Stimulated activated CD8-positive, alpha-beta memory T cell treated with anti-CD3 and anti-CD28 coated beads, Interleukin-15, amount 100 ng/mL, for 1 hour (primary cell): ENCODE measurements around the gene GPR3.
"Not testable (repeated sequence)": the region's sequence is repeated elsewhere in the genome, so short reads cannot be mapped to it uniquely, and the experiment has no call there.

Experiments used
- DNase-seq: peaks from one replicate; pipeline ENCODE4 v3.0.0-alpha.2; 2020; ENCODE audit warnings: low read depth

The GPR3 gene

DNA sequence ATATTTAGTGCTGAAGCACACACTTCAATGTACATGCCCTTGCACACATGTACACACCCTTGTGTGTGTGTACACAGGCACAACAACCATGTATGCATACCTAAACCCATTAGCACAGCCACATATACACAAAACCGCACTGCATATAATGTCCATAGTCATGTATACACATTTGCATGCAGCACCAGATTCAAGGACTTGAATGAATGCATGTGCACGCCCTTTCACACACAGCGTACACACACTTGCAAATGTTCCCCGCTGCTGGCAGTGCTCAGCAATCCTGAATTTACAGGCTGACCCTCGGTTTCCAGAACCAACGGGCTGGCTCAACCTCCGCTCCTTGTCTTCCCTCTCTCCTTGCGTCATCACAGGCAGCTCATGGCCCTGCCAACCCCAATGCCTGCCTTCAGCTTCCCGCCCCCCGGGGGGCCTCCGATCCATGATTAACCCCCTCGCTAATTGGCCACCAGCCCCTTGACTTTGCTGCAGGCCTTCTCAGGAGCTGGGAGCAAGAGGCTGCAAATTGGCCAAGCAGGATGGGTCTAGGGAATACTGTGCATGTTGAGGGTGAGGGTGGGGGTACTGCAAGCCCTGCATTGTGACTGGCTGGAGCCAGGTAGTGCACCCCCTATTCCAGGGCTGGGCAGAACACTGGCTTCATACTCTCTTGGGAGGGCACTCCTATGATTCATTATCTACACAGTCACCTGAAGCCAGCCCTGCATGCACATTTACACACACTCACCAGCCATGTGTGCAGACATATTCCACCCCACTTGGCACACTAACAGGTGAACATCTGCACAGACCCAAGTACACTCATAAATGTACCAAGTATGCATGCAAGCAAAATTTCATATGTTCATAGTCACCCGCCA is 7.9 kb downstream of the GPR3 start:
- no peak for DNase-seq

DNA sequence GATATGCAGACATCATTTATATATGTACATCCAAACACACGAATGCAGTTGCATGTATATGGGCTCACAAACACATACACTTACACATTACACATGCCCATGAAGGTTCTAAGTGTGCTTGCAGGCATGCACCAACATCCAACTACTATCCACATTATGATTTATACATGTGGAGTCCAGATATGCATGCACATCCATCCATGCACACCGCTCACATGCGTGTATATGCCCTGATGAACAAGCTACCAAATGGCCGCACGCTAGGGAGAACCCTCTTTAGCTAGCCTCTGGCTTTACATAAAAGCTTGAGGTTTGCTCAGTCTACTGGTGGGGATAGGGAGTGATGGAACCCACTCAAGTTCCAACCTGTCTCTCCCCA is 8.5 kb downstream of the GPR3 start:
- DNase-seq: no peak

DNA sequence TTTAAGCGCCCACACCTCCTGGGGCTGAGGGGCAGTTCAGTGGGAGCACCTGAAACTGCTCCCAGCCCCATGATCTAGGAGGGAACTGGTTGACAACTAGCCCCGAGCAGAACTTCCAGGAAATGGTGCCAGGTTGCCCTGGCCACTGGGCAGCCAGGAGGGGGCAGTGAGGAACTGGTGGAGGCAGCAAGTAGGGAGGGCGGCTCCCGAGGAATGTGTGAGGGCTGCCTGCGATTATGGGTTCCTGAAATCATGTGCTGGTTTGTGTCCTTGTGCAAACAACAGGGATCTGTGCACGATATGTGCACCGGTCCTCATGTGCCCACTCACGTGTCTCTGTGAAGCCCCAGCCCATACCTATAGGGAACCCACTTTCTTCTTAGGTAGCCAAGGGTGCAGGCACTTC is 9.9 kb downstream of the GPR3 start:
- DNase-seq: no peak

DNA sequence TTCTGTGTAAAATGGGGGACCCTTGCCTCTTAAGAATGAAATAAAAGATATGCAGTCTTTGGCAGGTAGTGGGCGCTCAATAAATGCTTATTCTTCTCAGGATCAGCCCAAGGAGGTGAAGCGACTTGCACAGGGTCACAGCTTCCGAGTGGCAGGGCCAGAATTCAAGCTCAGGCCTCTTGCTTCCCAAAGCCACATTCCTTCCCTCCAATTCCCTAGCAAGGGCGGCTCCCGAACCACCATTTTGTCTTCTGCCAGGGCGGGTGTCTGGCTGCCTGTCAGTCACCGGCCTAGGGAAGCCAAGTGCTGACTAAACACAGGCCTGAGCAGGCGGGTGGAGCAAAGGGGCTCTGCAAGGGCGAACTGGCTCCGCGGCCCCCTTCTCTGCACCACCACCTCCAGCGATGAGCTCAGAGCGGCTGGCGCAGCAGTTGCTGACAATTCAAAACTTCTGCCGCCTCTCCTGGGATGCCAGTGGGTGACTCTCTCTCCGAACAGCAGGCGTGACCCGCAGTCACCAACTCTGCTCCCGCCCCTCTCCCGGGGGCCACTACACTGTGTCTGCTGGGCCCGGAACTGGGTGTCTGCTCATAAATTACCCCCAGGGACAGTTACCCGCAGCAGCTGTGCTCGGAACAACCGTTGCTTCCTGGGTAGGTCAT is 10.8 kb downstream of the GPR3 start:
- no peak for DNase-seq

DNA sequence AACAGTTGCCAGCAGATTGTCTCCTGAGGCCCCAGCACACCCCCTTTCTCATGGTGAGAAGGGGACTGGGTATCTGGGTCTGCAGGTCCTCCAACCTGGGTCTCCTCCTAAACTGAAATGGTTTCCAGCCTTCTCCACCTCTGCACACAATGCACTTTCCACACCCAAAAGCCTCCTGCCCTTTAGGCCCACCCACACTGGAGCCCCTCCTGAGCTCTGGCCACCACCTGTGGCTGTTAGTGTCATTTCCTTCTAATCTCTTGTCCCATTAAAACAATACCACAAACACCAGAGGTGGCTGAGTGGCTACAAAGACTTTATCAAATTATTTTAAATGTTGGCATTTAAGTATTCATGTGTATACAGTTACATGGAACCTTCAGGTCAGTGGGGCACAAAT is 11.5 kb downstream of the GPR3 start:
- no peak for DNase-seq

DNA sequence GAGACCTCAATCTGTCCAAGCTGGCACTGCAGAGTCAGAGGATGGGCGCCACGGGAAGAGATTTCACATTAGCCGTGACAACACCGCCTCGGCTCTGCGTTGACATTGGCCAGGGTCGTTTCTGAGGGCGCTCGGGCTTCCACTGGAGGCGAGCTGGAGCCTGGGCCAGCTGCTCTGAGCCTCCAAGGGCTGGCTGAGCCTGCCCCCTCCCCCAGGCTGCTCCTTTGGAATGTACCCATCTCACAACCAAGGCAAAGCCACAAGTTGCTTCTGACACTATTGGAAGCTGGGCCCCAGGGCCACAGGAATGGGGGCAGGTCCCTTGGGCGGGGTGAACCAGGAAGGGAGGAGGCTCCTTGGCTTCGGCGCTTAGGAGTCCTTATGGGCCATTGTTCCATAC is 12.7 kb downstream of the GPR3 start:
- no peak for DNase-seq

DNA sequence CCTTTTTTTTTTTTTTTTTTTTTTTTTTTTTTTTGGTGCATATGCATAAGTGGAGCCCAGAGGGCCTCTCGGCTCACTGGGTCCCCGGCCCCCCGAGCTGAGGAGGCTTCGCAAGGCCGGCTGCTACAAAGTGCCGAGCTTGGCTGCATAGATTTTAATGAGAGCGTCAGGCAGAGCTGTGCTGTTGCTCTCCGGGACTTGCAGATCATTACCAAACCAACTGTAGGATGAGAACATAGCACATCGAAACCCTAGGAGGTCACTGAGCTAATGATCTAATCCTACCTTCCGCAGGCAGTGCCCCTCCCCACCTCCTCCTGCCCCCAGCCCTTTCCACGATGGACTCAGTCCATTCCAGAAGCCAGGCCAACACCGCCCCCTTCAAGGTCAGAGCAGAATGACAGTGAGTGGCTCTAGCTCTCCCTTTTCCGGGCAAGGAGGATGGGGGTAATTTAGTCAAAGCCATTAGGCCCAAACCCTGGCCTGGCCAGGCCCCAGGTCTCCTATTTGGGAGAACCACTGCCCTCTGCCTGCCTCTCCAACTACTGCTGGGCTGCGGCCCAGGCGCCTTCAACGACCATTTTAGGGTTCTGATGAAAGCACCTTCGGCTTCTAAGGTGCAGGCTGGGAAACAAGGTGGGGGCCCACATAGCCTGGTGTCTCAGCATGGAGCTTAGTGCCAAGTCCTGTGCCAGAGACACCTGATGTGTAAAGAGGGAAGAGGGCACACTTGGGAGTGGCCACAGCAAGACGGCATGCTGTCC is 13.4 kb downstream of the GPR3 start:
- DNase-seq: not testable (repeated sequence)

DNA sequence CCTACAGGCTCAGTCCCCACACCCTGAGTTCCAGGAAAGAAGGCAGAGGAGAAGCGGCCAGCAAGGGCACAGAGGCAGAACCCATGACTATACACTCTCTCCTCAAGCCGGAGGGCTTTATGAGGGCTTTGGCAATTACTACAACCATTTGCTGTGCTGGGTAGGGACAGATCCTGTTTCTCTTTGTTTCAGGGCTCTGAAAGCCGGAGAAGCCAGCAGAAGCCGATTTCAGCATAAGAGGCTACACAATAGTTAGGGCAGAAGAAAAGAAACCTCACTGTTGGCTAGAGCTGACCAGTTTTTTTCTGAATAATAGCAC is 13.9 kb downstream of the GPR3 start:
- no peak for DNase-seq

DNA sequence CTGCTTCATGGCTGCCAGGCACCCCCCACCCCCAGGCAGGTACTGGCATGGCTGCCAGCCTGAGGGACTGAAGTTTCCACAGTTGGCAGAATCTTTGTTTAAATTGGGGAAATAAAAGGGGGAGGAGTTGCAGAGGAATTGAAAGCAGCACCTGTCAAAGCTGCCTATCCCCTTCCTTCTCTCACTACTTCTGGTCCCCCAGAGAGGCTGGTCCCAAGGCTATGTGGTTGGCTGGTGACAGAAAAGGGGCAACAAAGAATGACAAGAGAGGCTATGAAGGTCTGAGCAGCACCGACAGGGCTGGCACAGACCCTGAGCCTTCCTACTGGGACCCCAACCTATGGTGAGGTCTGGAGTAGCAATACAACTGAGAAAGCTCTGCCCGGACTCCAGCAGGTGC is 14.4 kb downstream of the GPR3 start:
- DNase-seq: not testable (repeated sequence)

DNA sequence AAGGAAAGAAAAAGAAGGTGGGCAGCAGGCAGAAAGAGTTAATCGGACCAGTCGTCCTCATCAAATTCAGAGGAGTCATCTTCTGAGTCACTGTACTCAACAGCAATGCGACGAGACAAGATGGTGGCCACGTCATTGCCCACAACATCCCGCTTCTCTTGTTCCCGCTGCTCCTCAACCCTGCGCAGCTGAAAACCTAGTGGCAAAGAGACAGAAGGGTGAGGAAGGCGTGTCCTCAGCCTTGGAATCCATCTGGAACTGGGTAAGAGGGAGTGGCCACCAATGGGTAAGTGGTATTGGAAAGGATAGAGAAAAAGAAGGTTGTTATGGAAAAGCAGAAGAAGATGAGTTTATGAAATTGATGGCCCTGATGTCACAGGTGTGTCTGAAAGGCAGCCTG is 15.7 kb downstream of the GPR3 start:
- no peak for DNase-seq

DNA sequence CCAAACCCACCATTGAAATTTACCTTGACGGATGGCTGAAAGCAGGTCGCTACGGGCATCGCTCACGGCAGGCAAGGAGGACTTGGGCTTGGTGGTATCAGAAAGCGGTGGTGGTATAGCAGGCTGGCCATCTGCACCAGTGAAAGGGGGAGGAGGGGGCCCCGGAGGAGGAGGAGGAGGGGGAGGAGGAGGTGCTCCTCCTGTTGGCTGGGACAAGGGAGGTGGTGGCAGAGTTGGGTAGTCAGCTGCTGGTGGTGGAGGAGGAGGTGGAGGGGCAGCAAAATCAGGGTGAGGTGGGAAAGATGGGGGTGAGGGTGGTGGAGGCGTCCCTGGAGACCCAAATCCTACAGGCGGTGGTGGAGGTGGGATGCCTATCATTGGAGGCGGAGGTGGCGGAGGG is 17.2 kb downstream of the GPR3 start:
- no peak for DNase-seq

DNA sequence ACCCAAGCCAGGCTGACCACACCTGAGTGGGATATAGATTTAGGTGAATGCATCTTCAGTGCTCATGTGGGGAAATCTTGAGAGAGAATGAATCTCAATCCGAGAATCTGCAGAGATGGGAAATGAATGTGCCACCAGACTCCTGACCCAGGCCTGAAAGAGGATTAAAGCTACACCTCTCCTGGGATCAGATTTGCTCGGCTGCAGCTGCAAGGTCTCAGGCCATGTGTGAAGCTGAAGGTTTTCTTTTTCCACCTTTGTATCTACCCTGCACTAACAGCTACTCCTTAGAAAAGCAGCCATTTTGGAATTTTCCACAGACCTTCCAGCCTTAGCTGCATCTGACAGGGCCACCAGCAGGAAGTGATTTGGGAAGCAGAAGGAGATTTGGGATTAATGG is 18.3 kb downstream of the GPR3 start:
- DNase-seq: no peak

DNA sequence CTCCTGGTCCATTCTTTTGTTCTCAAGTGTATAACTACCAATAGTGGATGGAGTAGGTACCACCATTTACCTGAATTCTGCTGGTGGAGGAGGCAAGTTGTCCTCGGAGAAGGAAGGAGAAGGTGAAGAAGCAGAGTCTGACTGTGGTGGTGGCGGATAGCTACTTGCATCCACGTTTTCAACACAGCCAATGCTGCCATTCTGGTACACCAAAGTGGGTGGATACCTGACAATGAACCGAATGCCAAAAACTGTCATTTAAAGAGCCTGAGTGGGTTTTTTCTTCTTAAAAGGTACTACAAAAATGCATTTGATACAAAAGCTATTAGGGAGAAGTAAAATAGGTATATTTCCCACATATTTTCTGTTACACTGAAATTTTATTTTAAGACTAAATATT is 20.1 kb downstream of the GPR3 start:
- DNase-seq: no peak

DNA sequence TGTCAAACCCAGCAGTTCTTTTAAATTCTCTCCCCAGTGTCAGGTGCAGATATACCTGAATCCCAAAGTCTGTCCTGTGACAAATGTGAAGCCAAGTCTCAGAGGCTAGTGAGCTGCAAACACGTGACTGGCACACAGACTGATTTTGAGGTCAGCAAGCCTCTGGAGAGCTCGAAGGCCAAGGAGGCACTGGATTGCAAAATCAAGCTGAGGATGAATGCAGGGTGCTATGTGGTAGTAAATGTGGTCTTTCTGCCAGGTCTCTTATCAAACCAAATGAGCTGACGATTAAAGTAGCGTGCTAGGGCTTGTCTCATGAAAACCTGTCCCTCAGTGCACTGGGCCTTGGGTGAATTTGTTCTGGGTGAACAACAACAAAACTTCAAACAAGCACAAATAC is 20.6 kb downstream of the GPR3 start:
- DNase-seq: no peak

DNA sequence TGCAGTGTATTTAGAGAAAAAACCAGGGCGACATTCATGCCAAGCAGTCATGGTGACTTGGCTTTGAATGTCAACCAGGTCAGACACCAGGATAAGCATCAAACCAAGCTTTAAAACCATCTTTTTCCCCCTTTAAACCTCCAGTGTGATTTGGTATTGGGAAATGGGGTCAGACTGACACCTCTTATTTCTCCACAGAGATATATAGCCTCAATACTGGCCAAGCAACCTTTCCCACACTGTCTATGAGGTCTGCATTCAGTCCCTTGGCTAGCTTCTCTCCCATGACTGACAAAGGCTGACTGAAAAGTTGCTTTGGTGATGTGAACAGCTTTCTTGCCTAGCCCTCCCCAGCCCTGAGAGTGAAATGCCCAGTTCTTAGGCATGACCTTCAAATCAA is 21.7 kb downstream of the GPR3 start:
- no peak for DNase-seq

DNA sequence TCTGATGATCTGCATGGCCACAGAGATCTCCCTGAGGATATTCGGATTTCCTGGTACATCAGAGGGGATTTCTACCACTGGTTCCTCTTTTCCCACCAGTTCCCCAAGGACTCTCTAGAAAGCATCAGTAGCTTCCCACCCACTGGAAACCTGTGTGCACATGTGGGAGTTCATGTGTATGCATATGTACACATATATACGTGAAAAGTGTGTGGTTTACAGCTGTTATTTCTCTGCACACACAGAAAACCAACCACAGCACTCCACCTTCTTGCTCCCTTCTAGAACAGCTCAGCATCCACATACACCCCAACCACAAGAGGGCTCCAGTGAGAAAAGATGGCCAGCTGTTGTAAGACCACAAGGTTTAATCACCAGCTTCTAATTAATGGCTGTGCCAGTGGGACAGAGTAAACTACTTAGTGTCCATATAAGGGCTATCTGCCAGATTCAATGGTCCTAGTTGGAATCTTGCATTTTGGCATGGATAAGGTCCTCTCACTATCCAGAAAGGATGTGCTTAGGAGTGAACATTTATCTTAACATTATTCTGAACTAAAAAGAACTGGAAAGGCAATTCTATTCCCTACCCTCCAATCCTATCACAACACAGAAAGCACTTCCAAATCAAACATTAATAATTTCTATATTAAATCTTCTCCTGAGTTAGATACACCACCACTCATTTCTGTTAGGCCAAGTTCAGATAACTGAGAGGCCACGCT is 24.1 kb downstream of the GPR3 start:
- no peak for DNase-seq

DNA sequence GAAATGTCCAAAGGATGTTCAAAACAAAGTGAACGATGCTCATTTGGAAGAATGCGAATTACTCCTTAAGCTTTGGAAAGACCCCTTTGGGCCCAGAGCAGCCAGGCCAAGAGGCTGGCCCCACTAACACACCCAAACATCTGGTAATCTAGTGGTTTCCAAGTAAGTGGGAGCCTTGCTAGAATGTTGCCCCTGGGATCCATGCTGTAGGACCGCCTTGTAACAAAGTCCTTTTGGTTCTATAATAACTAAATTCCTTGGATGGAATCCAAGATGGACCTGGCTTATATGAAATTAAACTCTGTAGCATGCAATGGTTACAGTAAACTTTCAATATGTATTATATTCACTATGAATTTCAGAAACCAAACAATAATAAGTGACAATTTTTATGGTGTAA is 25.3 kb downstream of the GPR3 start:
- no peak for DNase-seq

DNA sequence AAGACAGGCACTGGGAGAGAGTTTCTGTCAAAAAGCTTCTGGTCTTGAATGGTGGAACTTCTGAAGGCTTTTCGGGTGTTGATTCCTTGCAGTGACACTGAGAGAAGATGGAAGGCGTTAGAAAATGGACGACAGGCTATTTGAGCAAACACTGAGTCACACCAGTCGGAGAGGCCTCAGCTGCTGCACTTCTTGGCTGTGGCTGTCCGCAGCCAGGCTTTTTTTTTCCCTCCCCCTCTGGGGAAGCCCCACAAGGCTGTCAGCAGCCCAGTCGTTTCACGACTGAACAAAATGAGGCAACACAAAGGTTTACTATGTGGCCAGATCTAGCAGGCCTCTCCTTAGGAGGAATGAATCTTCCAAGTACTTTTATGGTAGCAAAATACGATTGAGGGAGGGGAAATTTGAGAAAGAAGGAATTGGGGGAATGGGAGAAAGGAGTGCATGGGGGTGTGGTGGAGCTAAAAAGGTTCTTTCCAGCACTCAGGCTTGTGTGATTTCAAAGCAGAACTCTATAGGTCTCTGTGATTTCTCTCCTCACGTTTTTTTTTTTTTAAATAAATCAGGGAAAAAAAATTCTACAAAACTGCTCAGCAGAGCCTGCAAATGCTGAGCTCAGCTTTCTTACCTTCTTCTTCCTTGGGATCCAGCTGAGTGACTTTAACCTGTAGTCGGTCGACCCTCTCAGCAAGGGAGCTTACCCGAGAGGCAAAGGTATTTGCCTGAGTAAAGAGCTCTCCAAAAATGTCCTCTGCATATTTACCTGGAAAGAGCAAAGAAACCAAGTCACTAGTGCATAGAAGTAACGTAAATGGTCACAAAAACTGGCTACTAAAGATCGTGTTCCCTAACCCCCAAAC is 26.1 kb downstream of the GPR3 start:
- DNase-seq: no peak

DNA sequence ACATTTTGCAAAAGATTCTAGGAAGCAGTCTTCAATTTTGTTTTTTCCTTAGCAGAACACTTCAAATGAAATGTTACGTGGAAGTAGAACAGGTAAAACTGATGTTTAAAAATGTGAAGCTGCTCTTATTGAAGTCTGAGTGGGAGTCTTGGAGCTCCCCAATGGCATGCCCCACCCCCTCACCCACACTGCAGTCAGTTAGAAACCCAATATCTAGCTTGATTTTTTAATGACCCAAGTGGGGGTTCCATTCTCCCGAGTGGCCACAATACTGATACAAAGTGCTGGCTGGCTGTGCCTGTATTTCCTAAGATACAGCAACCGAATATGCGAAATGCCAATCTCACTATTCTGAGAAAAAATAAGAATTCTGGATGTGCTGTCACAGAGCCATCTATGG is 31.3 kb downstream of the GPR3 start:
- DNase-seq: no peak

DNA sequence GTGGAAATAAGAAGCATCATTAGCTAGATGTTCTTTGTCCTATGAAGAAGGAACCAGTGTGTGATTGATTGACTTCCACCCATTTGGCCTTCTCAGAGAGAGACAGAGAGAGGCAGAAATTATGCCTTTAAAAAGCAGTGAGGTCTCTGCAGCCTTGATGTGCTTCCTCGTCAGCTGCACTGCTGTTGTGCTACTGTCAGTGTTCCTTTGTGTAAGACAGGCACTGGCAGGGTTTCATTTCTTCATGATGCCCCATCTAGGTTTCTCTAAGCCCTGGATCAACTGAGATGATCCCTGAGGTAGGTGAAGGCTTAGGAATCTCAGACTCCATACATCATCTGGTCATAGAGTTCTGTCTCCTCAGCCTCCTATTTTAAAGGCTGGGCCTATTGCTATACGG is 34.9 kb downstream of the GPR3 start:
- DNase-seq: no peak

DNA sequence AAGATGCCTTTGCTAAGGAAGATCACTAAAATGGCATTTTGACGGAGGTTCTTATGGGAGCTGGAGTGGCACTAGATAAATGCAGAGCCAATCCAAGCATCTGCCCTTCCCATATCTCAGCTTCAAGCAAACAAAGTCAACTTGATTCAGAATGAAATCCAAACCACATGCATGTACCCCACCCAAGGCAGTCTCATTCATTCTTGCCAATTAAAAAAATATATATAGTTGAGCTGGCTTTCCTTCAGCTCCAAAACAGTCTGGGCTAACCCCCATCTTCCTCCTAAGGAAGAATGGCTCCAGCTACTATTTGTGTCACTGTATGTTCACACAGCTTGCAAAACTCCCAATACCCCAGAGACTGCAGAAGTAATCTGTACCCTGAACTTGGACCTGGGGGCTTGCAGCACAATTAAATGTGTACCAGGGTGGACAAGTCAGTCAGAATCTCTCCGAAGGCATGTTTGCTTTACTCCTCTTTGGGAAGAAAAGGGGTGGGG is 35.4 kb downstream of the GPR3 start:
- DNase-seq: no peak
